ENCODE results near the gene HSD17B12.

HSD17B12 gene

DNA sequence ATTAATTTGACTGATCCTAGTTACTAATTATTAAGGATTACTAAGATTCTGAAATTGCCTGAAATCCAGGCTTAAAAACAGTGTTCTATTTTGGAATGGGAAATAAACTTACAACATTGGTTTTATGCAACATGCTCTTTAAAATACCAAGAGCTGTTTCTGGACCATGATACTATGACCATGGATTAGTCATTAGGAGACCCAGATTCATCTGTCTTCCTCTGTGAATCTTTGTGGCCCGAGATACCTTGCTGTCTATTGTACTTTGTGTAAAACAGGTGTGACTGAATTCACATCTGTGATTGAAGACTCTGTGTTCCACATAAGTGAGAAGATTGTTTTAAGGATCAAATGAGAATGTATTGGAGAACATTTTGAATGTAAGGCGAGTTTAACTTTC is 98.8 kb downstream of the HSD17B12 start:
- Histone ChIP-seq H4K20me1 (ENCODE audit: insufficient read depth, low read length) (no peaks in the 10 kb centered on the region), H3K27me3 (ENCODE audit: insufficient read depth, low read length) (no peaks in the 10 kb centered on the region), H3K27ac (ENCODE audit: low read depth, low read length, poor library complexity, severe bottlenecking) (no peak overlapping the region), H2AFZ (ENCODE audit: low read length) (no peak overlapping the region), H3K9me2 (ENCODE audit: low read depth, low read length) (no peaks in the 10 kb centered on the region), H3K79me2 (ENCODE audit: insufficient read depth, low read length) (no peaks in the 10 kb centered on the region), H3K4me3 (ENCODE audit: low read depth, low read length, poor library complexity, severe bottlenecking) (no peak overlapping the region), H3F3A (ENCODE audit: insufficient read depth, low read length) (no peaks in the 10 kb centered on the region), H3K4me1 (ENCODE audit: insufficient read depth, low read length, severe bottlenecking) (no peaks in the 10 kb centered on the region), H3K9me3 (ENCODE audit: low read length) (peaks cover 12% of the 10 kb centered on the region), H3K4me2 (ENCODE audit: low read length) (no peak overlapping the region), H3K9ac (ENCODE audit: low read length) (no peak overlapping the region), H3K36me3 (ENCODE audit: insufficient read depth, low read length) (peaks cover 7% of the 10 kb centered on the region)
- TF ChIP-seq, protein P1, sequence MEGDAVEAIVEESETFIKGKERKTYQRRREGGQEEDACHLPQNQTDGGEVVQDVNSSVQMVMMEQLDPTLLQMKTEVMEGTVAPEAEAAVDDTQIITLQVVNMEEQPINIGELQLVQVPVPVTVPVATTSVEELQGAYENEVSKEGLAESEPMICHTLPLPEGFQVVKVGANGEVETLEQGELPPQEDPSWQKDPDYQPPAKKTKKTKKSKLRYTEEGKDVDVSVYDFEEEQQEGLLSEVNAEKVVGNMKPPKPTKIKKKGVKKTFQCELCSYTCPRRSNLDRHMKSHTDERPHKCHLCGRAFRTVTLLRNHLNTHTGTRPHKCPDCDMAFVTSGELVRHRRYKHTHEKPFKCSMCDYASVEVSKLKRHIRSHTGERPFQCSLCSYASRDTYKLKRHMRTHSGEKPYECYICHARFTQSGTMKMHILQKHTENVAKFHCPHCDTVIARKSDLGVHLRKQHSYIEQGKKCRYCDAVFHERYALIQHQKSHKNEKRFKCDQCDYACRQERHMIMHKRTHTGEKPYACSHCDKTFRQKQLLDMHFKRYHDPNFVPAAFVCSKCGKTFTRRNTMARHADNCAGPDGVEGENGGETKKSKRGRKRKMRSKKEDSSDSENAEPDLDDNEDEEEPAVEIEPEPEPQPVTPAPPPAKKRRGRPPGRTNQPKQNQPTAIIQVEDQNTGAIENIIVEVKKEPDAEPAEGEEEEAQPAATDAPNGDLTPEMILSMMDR (IDR thresholded peaks at IDR 0.05; ENCODE audit: low read length), result no peak
- TF ChIP-seq EZH2 (IDR thresholded peaks at IDR 0.05; ENCODE audit: borderline replicate concordance, low read length), result no peak

DNA sequence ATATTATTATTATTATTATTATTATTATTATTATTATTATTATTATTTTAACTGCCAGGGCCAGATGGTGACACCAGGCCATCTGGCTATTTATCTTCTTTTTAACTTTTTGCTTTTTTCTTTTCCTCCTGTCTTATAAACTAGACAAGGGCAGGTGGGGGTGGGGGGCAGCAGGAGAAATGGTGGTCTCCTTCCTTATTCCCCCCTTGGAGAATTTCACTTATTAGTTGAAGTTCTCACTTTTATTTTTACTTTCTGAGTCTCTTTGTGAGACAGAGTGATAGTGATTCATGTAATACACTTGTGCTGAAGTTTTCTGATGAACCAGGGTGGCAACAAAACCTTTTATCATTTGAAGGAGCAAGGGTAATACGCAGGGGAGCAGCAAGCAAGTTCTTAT is 103.8 kb downstream of the HSD17B12 start:
- Histone ChIP-seq H2AFZ (ENCODE audit: low read length) (no peak overlapping the region), H3K9me3 (ENCODE audit: low read length) (peaks cover 14% of the 10 kb centered on the region), H3K9ac (ENCODE audit: low read length) (no peak overlapping the region), H3K27ac (ENCODE audit: low read depth, low read length, poor library complexity, severe bottlenecking) (no peak overlapping the region), H3K4me3 (ENCODE audit: low read depth, low read length, poor library complexity, severe bottlenecking) (no peak overlapping the region), H3K4me2 (ENCODE audit: low read length) (no peak overlapping the region), H3K36me3 (ENCODE audit: insufficient read depth, low read length) (peaks cover 10% of the 10 kb centered on the region), H4K20me1 (ENCODE audit: insufficient read depth, low read length) (no peaks in the 10 kb centered on the region), H3K9me2 (ENCODE audit: low read depth, low read length) (no peaks in the 10 kb centered on the region), H3F3A (ENCODE audit: insufficient read depth, low read length) (no peaks in the 10 kb centered on the region), H3K27me3 (ENCODE audit: insufficient read depth, low read length) (no peaks in the 10 kb centered on the region), H3K79me2 (ENCODE audit: insufficient read depth, low read length) (no peaks in the 10 kb centered on the region), H3K4me1 (ENCODE audit: insufficient read depth, low read length, severe bottlenecking) (peaks cover 18% of the 10 kb centered on the region)
- TF ChIP-seq EZH2 (IDR thresholded peaks at IDR 0.05; ENCODE audit: borderline replicate concordance, low read length), result no peak
- TF ChIP-seq, protein P1 (IDR thresholded peaks at IDR 0.05; ENCODE audit: low read length), result no peak

DNA sequence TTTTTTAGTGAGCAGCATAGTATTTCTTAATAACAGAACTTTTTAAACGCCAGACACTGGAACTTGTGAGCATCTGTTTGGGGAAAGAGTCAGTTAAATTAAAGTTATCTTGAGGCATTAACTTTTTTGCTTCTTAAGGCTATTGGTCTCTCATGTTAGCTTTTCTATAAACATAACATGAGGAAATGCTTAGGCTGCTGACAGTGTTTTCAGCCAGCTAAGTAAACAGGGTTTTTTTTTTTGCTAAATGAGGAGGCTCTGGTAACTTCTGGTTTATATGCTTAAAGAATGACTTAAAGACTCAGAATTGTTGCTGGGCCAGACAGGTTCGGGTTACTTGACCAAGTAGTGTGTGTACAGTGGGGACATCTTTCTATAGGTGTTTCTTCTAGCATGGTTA is 104.3 kb downstream of the HSD17B12 start:
- Histone ChIP-seq H3K79me2 (ENCODE audit: insufficient read depth, low read length) (no peaks in the 10 kb centered on the region), H3K27me3 (ENCODE audit: insufficient read depth, low read length) (no peaks in the 10 kb centered on the region), H3F3A (ENCODE audit: insufficient read depth, low read length) (no peaks in the 10 kb centered on the region), H4K20me1 (ENCODE audit: insufficient read depth, low read length) (no peaks in the 10 kb centered on the region), H2AFZ (ENCODE audit: low read length) (no peak overlapping the region), H3K9me3 (ENCODE audit: low read length) (peaks cover 14% of the 10 kb centered on the region), H3K27ac (ENCODE audit: low read depth, low read length, poor library complexity, severe bottlenecking) (no peak overlapping the region), H3K4me3 (ENCODE audit: low read depth, low read length, poor library complexity, severe bottlenecking) (no peak overlapping the region), H3K9me2 (ENCODE audit: low read depth, low read length) (no peaks in the 10 kb centered on the region), H3K4me2 (ENCODE audit: low read length) (no peak overlapping the region), H3K4me1 (ENCODE audit: insufficient read depth, low read length, severe bottlenecking) (peaks cover 18% of the 10 kb centered on the region), H3K9ac (ENCODE audit: low read length) (no peak overlapping the region), H3K36me3 (ENCODE audit: insufficient read depth, low read length) (peaks cover 10% of the 10 kb centered on the region)
- no peak for TF ChIP-seq EZH2 (IDR thresholded peaks at IDR 0.05; ENCODE audit: borderline replicate concordance, low read length)
- TF ChIP-seq, protein P1 (IDR thresholded peaks at IDR 0.05; ENCODE audit: low read length), result no peak

All from OCI-LY1 (cell line).